NCI-H69 (cell line): Measurements from ENCODE around the gene CCDC73.
A peak's percentile ranks its signal among the peaks of the same experiment; 100 is the strongest.

ENCODE experiments used
- DNase-seq: peaks from one replicate; lab custom pipeline; 2025; lab: John Stamatoyannopoulos, UW

CCDC73 gene

GRCh38 chr11:32586576-32587190 is 207.8 kb downstream of the CCDC73 start:
- DNase-seq: peak; percentile 34

- DNase-seq: no peak
These were observed 209.5 kb downstream of the CCDC73 start for GRCh38 chr11:32584921-32585320.

- peak; percentile 99 for DNase-seq
These were observed 210.8 kb downstream of the CCDC73 start, which contains the start of gene EIF3M for GRCh38 chr11:32583459-32584271. Gene EIF3M (plus strand): TSS chr11:32583831. CDS start chr11:32583888, 57 bp downstream.

- no peak for DNase-seq
These were observed 212.9 kb downstream of the CCDC73 start for GRCh38 chr11:32581556-32581955.

- no peak for DNase-seq
These were observed 213.5 kb downstream of the CCDC73 start for GRCh38 chr11:32580967-32581366.

GRCh38 chr11:32576456-32576855 is 218.0 kb downstream of the CCDC73 start:
- no peak for DNase-seq

- DNase-seq: no peak
These were observed 219.4 kb downstream of the CCDC73 start for GRCh38 chr11:32575070-32575469.

- DNase-seq: no peak
These were observed 220.0 kb downstream of the CCDC73 start for GRCh38 chr11:32574421-32574820.

- DNase-seq: no peak
These were observed 221.2 kb downstream of the CCDC73 start for GRCh38 chr11:32573228-32573627.

- peak; percentile 28 for DNase-seq
These were observed 223.4 kb downstream of the CCDC73 start for GRCh38 chr11:32571039-32571438.

GRCh38 chr11:32569313-32569881 is 225.1 kb downstream of the CCDC73 start:
- no peak for DNase-seq

- DNase-seq: no peak
These were observed 227.3 kb downstream of the CCDC73 start for GRCh38 chr11:32567154-32567553.

GRCh38 chr11:32566517-32566916 is 227.9 kb downstream of the CCDC73 start:
- DNase-seq: no peak

GRCh38 chr11:32563600-32563959 is 230.9 kb downstream of the CCDC73 start:
- no peak for DNase-seq

GRCh38 chr11:32562839-32563599 is 231.4 kb downstream of the CCDC73 start:
- DNase-seq: no peak

- no peak for DNase-seq
These were observed 232.6 kb downstream of the CCDC73 start for GRCh38 chr11:32561835-32562234.

GRCh38 chr11:32555895-32556294 is 238.6 kb downstream of the CCDC73 start:
- DNase-seq: no peak

GRCh38 chr11:32555091-32555490 is 239.4 kb downstream of the CCDC73 start:
- no peak for DNase-seq
